ENCODE results near the gene LMNTD2. TPM values are rescaled to one million over a fixed set of nuclear protein-coding genes. Genes with fewer than 3 reads are reported as not detected.

The LMNTD2 gene
- total RNA-seq, 2 donors from 2014 or later, result 8.5 to 13.3 TPM

GRCh38 chr11:558503-558902 is 2.0 kb downstream of the LMNTD2 start:
- H3K9ac ChIP-seq (ENCODE audit: extremely low read depth, low read length, poor library complexity, severe bottlenecking), result no peak overlapping the region
- 89 to 90% methylated on average over 9 to 20 of the region's 20 CpGs for WGBS, 2 experiments (ENCODE audit: insufficient coverage in 1 of 2, insufficient read length in 1 of 2)
- H3K4me1 Mint-ChIP-seq, result peaks cover 6% of the 10 kb centered on the region
- TF ChIP-seq CTCF (conservative IDR thresholded peaks at IDR 0.05), result no peak
- H3K27me3 Mint-ChIP-seq (ENCODE audit: insufficient read depth), result peaks cover 31% of the 10 kb centered on the region
- H3K4me1 ChIP-seq (ENCODE audit: control insufficient read depth, insufficient read depth, low read length), result peaks cover 9% of the 10 kb centered on the region
- peaks cover 8% of the 10 kb centered on the region for H3K36me3 Mint-ChIP-seq (ENCODE audit: low read depth)
- DNase-seq, result no peak
- peaks cover 32% of the 10 kb centered on the region for H3K27me3 ChIP-seq (ENCODE audit: control insufficient read depth, insufficient read depth, low read length, poor library complexity, severe bottlenecking)
- H3K27ac ChIP-seq (ENCODE audit: low read depth, low read length), result no peak overlapping the region
- no peak overlapping the region for H3K4me3 Mint-ChIP-seq
- H3K9me3 Mint-ChIP-seq, result no peaks in the 10 kb centered on the region
- H3K36me3 ChIP-seq (ENCODE audit: control insufficient read depth, insufficient read depth, low read length), result peaks cover 8% of the 10 kb centered on the region
- H3K27ac Mint-ChIP-seq, result no peak overlapping the region
- no peaks in the 10 kb centered on the region for H3K9me3 ChIP-seq (ENCODE audit: control insufficient read depth, low read length)
- no peak overlapping the region for H3K4me3 ChIP-seq (ENCODE audit: low read length)

GRCh38 chr11:557328-558132 is 3.0 kb downstream of the LMNTD2 start:
- H3K9me3 Mint-ChIP-seq, result no peaks in the 10 kb centered on the region
- H3K36me3 Mint-ChIP-seq (ENCODE audit: low read depth), result peaks cover 6% of the 10 kb centered on the region
- Histone ChIP-seq H3K27ac (ENCODE audit: low read depth, low read length) (no peak overlapping the region), H3K9me3 (ENCODE audit: control insufficient read depth, low read length) (no peaks in the 10 kb centered on the region), H3K36me3 (ENCODE audit: control insufficient read depth, insufficient read depth, low read length) (peaks cover 4% of the 10 kb centered on the region), H3K27me3 (ENCODE audit: control insufficient read depth, insufficient read depth, low read length, poor library complexity, severe bottlenecking) (peaks cover 32% of the 10 kb centered on the region), H3K4me3 (ENCODE audit: low read length) (no peak overlapping the region), H3K9ac (ENCODE audit: extremely low read depth, low read length, poor library complexity, severe bottlenecking) (no peak overlapping the region), H3K4me1 (ENCODE audit: control insufficient read depth, insufficient read depth, low read length) (peaks cover 9% of the 10 kb centered on the region)
- no peak for DNase-seq
- TF ChIP-seq CTCF (conservative IDR thresholded peaks at IDR 0.05), result no peak
- WGBS, 2 experiments (ENCODE audit: insufficient coverage in 1 of 2, insufficient read length in 1 of 2), result 87% methylated on average over 12 to 24 of the region's 24 CpGs
- H3K4me1 Mint-ChIP-seq, result peaks cover 6% of the 10 kb centered on the region
- no peak overlapping the region for H3K27ac Mint-ChIP-seq
- H3K27me3 Mint-ChIP-seq (ENCODE audit: insufficient read depth), result peaks cover 31% of the 10 kb centered on the region
- no peak overlapping the region for H3K4me3 Mint-ChIP-seq

- no peak overlapping the region for H3K27ac ChIP-seq (ENCODE audit: low read depth, low read length)
- no peak overlapping the region for H3K27ac Mint-ChIP-seq
- H3K9ac ChIP-seq (ENCODE audit: extremely low read depth, low read length, poor library complexity, severe bottlenecking), result no peak overlapping the region
- peaks cover 32% of the 10 kb centered on the region for H3K27me3 ChIP-seq (ENCODE audit: control insufficient read depth, insufficient read depth, low read length, poor library complexity, severe bottlenecking)
- H3K27me3 Mint-ChIP-seq (ENCODE audit: insufficient read depth), result peaks cover 31% of the 10 kb centered on the region
- H3K9me3 Mint-ChIP-seq, result no peaks in the 10 kb centered on the region
- H3K36me3 ChIP-seq (ENCODE audit: control insufficient read depth, insufficient read depth, low read length), result no peaks in the 10 kb centered on the region
- peaks cover 3% of the 10 kb centered on the region for H3K4me1 ChIP-seq (ENCODE audit: control insufficient read depth, insufficient read depth, low read length)
- peaks cover 6% of the 10 kb centered on the region for H3K4me1 Mint-ChIP-seq
- DNase-seq, result no peak
- WGBS, 2 experiments (ENCODE audit: insufficient coverage in 1 of 2, insufficient read length in 1 of 2), result 86 to 88% methylated on average over 10 to 22 of the region's 22 CpGs
- TF ChIP-seq CTCF (conservative IDR thresholded peaks at IDR 0.05), result no peak
- H3K9me3 ChIP-seq (ENCODE audit: control insufficient read depth, low read length), result no peaks in the 10 kb centered on the region
- H3K4me3 ChIP-seq (ENCODE audit: low read length), result peak overlapping the region; percentile 62
- H3K36me3 Mint-ChIP-seq (ENCODE audit: low read depth), result peaks cover 5% of the 10 kb centered on the region
- peak overlapping the region; percentile 54 for H3K4me3 Mint-ChIP-seq
Measured at GRCh38 chr11:556662-557256, 3.8 kb downstream of the LMNTD2 start.

Measured in endodermal cell (in vitro differentiated cells).